GM18502 (cell line): ENCODE data around the gene PGC.

Source experiments
- ATAC-seq: cut with Tn5 transposase; IDR thresholded peaks from one replicate; pipeline ENCODE4 v1.9.1; 2021; ENCODE audit warnings: mild to moderate bottlenecking; ENCODE audit not compliant: unreplicated experiment, poor library complexity

The PGC gene

DNA sequence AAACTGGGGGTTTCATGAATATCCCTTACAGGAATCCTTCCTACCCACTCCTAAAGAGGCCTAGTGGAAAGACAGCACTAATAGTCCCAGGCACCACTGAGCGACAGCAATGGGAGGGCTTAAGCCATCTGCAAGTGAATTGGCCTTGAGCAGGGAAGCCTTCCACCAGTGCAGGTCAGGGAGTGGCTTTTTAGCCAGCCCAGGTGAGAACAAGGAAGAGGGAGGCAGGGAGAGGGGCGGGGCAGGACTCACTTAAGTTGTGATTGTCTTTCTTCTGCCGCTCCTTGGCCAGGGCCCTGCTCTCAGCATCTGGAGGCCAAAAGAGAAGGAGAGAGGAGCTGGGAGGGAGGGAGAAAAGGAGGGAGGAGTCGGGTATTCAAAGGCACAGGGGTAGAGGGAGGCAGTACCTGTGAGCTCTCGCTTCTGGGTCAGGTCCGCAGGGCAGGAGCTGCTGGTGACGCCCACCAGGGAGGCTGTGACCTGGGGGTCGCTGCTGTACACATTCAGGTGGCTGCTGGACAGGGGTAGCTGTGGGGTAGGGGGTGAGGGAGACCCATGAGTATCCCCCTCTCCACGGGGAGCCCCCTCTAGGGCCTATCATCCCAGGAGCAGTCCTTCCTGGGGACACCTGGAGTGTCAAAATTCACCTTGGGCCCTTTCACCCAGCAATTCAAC lies 59.6 kb downstream of the PGC start:
- no peak for ATAC-seq
